Ovary (tissue), 9 donors: ENCODE data around the gene UNC13C. TPM values are rescaled to one million over a fixed set of nuclear protein-coding genes. Genes with fewer than 3 reads are reported as not detected.

Experiments
- DNase-seq, 5 donors: peaks; one replicate each; pipeline ENCODE4 v3.0.0-alpha.2; 2019 to 2020
- H3K27ac ChIP-seq, 2 donors: fragments of 200-600 bp; one replicate each; pipeline versions ENCODE4 v1.5.1 to v1.8.0; 2019 to 2022
- H3K27me3 ChIP-seq: fragments of 200-600 bp; one replicate; pipeline ENCODE4 v1.8.0; 2022
- H3K36me3 ChIP-seq: fragments of 200-600 bp; sonication (generic); one replicate; pipeline ENCODE4 v1.5.1; 2019
- H3K4me1 ChIP-seq: one replicate; pipeline ENCODE4 v1.8.1; 2013; ENCODE audit warnings: mild to moderate bottlenecking, moderate library complexity; ENCODE audit not compliant: insufficient read depth
- H3K4me3 ChIP-seq: fragments of 200-600 bp; sonication (generic); one replicate; pipeline ENCODE4 v1.5.1; 2017
- H3K9me3 ChIP-seq, 2 donors: fragments of 200-600 bp in 1 of 2; sonication (generic) in 1 of 2; one replicate each; pipeline versions ENCODE4 v1.5.1 to v1.8.1; 2013 to 2019; ENCODE audit warnings: mild to moderate bottlenecking in 1 of 2, moderate library complexity in 1 of 2
- CTCF ChIP-seq, 3 donors: fragments of 450-650 bp in 2 of 3; fragments of 200-600 bp in 1 of 3; IDR thresholded peaks; one replicate each; pipeline versions ENCODE4 v1.5.1 to v1.8.0; 2016 to 2022; ENCODE audit warnings: antibody characterized with exemption in 3 of 3, mild to moderate bottlenecking in 1 of 3
- EP300 ChIP-seq: sonication (generic); formaldehyde crosslinking; IDR thresholded peaks from one replicate; pipeline ENCODE4 v1.6.1; 2017; ENCODE audit warnings: antibody characterized with exemption
- POLR2A ChIP-seq: fragments of 450-650 bp; IDR thresholded peaks from one replicate; pipeline ENCODE4 v1.6.1; 2017; ENCODE audit warnings: antibody characterized with exemption, mild to moderate bottlenecking, moderate library complexity
- WGBS, 3 donors: extraction: QIAGEN DNeasy Blood & Tissue Kit in 1 of 3; methylation state at CpG; one replicate each; pipeline versions ENCODE4 v1.1.5 to v1.1.7; 2013 to 2017; 5-methylcytosine and 5-hydroxymethylcytosine counted together
- intact Hi-C, 4 donors: fragments of 100-400 bp; cut with DNase I; formaldehyde crosslinking; loops; one replicate each; pipeline versions ENCODE4 v1.11.0 to v1.15.1; 2022 to 2023
- polyA plus RNA-seq, 2 donors: library from polyadenylated mRNA; stranded (reverse); fragments of 200-250 nt in 1 of 2; fragments of 350-450 nt in 1 of 2; fragmentation: Illumina TruSeq in 1 of 2; extraction: RNeasy Lipid Tissue Mini Kit (QIAGEN cat#74804) in 1 of 2; gene quantifications; one replicate each; pipeline ENCODE4 v1.2.3, GENCODE V29; 2013 to 2014
- total RNA-seq, 7 donors: library from RNA; depleted of rRNA in 2 of 7; stranded (reverse); fragments of >200 nt in 2 of 7; fragmentation: NEBNext Ultra II Directional in 3 of 7; extraction: Animal tissue kit (Norgen Biotek cat#: 25700) in 3 of 7; gene quantifications; one replicate each; pipeline versions ENCODE4 v1.1.0 to v1.2.4, GENCODE V29; 2016 to 2023
- donor health status: DM: no; HTN: no; CAD: no; lungs with moderate emphysema.
- donor health status: DM: no; HTN: no; CAD: no.
- donor health status: Bipolar disorder and iron deficiency.
- donor health status: DM: yes; HTN: yes; CAD: no.
- donor health status: DM: no; HTN: no; CAD: no.
- donor health status: DM: yes; HTN: yes; CAD: no.

Gene UNC13C
- total and polyA plus RNA-seq, 9 donors = 0.05 to 2.1 (median 1.3) TPM

DNA sequence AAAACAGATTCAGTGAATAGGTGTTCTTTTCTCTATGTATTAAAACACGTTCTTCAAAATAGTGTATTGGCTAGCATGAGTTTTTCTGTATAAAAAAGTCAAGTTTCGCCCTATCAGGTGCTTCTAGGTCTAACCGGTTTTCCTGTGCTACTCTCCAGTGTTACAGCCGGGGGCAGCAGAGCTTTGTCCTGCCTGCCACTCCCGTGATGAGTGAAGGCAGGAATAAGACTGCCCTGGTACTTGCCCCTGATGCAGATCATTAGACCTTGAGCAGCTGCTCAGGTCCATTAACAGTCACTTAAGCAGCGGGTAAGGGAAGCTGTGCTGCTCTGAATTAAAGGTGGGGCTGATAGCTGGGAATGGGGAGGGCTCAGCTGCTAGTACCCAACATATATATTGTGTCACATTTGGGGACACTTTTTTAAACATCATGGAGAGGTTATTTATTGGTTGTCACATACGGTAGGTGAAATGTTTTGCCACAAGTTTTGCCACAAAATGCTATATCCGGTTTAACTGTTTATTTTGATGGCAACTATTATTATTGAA, 1.3 kb upstream of the UNC13C start:
- Histone ChIP-seq H3K27me3 (no peaks in the 10 kb centered on the region), H3K4me1 (no peaks in the 10 kb centered on the region), H3K27ac (no peak overlapping the region), H3K36me3 (no peaks in the 10 kb centered on the region), H3K4me3 (no peak overlapping the region), H3K9me3 (no peaks in the 10 kb centered on the region)
- TF ChIP-seq EP300 (no peak), CTCF (IDR thresholded peaks at IDR 0.05) (no peak), POLR2A (no peak)
- WGBS, 3 donors = 54 to 61% (median 55%) methylated on average over 8 of the region's 8 CpGs
- DNase-seq = peak in 2 of 5 donors; percentile 10 to 30
- intact Hi-C loops = no loop called here

- intact Hi-C loops = no loop called here
- H3K27ac ChIP-seq = no peak overlapping the region
- H3K27me3 ChIP-seq = no peaks in the 10 kb centered on the region
- no peak for TF ChIP-seq CTCF (IDR thresholded peaks at IDR 0.05)
- TF ChIP-seq EP300 = no peak
- no peak for TF ChIP-seq POLR2A
- H3K4me1 ChIP-seq = no peaks in the 10 kb centered on the region
- no peaks in the 10 kb centered on the region for H3K36me3 ChIP-seq
- no peaks in the 10 kb centered on the region for H3K9me3 ChIP-seq
- DNase-seq = no peak
- WGBS, 3 donors = 38 to 55% (median 45%) methylated on average over 4 of the region's 4 CpGs
- no peak overlapping the region for H3K4me3 ChIP-seq
Observed at GRCh38 chr15:53979051-53979788, 979 bp downstream of the UNC13C start.

DNA sequence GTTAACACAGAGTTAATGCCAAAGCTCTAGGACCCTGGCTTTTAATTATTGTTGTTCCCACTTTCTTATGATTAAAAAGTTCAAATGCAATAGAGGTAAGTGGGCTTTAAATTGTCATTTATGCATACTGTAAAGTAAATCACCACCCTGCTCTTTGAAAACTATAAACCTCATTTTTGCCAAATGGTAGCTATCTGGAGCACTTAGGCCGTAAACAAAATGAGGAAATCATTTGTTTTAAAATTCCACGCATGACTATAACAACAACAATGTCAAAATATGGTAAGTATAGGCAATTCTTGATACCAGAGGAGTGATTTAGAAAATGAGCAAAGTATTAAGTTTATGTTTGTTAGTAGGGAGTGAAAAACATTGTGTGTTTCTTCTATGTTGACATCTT, 1.8 kb downstream of the UNC13C start:
- TF ChIP-seq POLR2A = no peak
- no peak for TF ChIP-seq EP300
- no peak for TF ChIP-seq CTCF (IDR thresholded peaks at IDR 0.05)
- Histone ChIP-seq H3K36me3 (no peaks in the 10 kb centered on the region), H3K27me3 (no peaks in the 10 kb centered on the region), H3K4me3 (no peak overlapping the region), H3K27ac (no peak overlapping the region), H3K9me3 (no peaks in the 10 kb centered on the region), H3K4me1 (no peaks in the 10 kb centered on the region)
- intact Hi-C loops = no loop called here
- WGBS, 3 donors = 16 to 49% (median 24%) methylated on average over 2 of the region's 2 CpGs
- DNase-seq = no peak

- H3K27ac ChIP-seq = no peak overlapping the region
- intact Hi-C loops = no loop called here
- H3K9me3 ChIP-seq = no peaks in the 10 kb centered on the region
- 44 to 49% (median 47%) methylated on average over 4 of the region's 4 CpGs for WGBS, 3 donors
- DNase-seq = no peak
- no peaks in the 10 kb centered on the region for H3K4me1 ChIP-seq
- TF ChIP-seq CTCF (IDR thresholded peaks at IDR 0.05) (no peak), EP300 (no peak), POLR2A (no peak)
- no peak overlapping the region for H3K4me3 ChIP-seq
- H3K36me3 ChIP-seq = no peaks in the 10 kb centered on the region
- no peaks in the 10 kb centered on the region for H3K27me3 ChIP-seq
Observed at GRCh38 chr15:53982071-53982680, 3.9 kb downstream of the UNC13C start.
